GM19193 (cell line): ENCODE measurements around the gene SLC16A13.

Experiments
- POLR2A ChIP-seq: IDR thresholded peaks from 4 replicates; pipeline ENCODE4 v1.6.1; 2011; ENCODE audit not compliant: insufficient read depth, insufficient read length; ENCODE audit errors: extremely low read depth

The SLC16A13 gene

GRCh38 chr17:7004398-7005253 lies 31.2 kb upstream of the SLC16A13 start:
- no peak for TF ChIP-seq POLR2A

- TF ChIP-seq POLR2A, result no peak
Observed at GRCh38 chr17:7005716-7006115, 30.1 kb upstream of the SLC16A13 start.

- no peak for TF ChIP-seq POLR2A
Observed at GRCh38 chr17:7007143-7007542, 28.7 kb upstream of the SLC16A13 start.

GRCh38 chr17:7010523-7010922 lies 25.3 kb upstream of the SLC16A13 start:
- no peak for TF ChIP-seq POLR2A

GRCh38 chr17:7011415-7011814 lies 24.4 kb upstream of the SLC16A13 start:
- TF ChIP-seq POLR2A, result no peak

GRCh38 chr17:7011942-7012254 lies 23.9 kb upstream of the SLC16A13 start:
- no peak for TF ChIP-seq POLR2A

GRCh38 chr17:7014261-7014994 lies 21.4 kb upstream of the SLC16A13 start:
- peak; percentile 92 for TF ChIP-seq POLR2A

GRCh38 chr17:7014995-7015958 lies 20.5 kb upstream of the SLC16A13 start:
- TF ChIP-seq POLR2A, result peak; percentile 72

GRCh38 chr17:7016418-7016817 lies 19.4 kb upstream of the SLC16A13 start:
- TF ChIP-seq POLR2A, result no peak

GRCh38 chr17:7016886-7017826 lies 18.7 kb upstream of the SLC16A13 start:
- TF ChIP-seq POLR2A, result no peak

- TF ChIP-seq POLR2A, result no peak
Observed at GRCh38 chr17:7017827-7018200, 18.0 kb upstream of the SLC16A13 start.

GRCh38 chr17:7018331-7018964 lies 17.4 kb upstream of the SLC16A13 start:
- TF ChIP-seq POLR2A, result no peak

- no peak for TF ChIP-seq POLR2A
Observed at GRCh38 chr17:7019367-7019766, 16.4 kb upstream of the SLC16A13 start.
